ENCODE data around the gene SORL1.

DNA sequence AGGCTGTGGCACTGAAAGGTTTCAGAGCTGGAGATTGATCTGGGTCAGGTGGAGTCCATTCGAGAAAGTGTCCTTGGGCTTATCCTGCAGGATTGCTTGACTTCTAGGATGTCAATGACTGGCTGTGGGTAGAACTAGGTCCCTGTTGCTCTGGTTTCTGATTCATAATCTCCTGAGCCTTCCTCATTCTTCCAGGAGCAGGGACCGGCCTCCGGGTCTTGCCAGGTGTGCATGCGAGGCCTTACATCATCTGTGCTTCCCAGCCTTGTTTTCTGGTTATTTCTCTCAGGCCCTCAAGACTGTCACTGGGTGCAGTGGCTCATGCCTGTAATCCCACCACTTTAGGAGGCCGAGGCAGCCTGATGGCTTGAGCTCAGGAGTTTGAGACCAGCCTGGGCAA lies 33.9 kb downstream of the SORL1 start:
- TF ChIP-seq GATA2 (IDR thresholded peaks at IDR 0.05; ENCODE audit: low read depth, low read length) (no peak), GATA3 (IDR thresholded peaks at IDR 0.05; ENCODE audit: low read depth, low read length) (no peak)
